Measurements from ENCODE around the gene NSL1.

Gene NSL1

DNA sequence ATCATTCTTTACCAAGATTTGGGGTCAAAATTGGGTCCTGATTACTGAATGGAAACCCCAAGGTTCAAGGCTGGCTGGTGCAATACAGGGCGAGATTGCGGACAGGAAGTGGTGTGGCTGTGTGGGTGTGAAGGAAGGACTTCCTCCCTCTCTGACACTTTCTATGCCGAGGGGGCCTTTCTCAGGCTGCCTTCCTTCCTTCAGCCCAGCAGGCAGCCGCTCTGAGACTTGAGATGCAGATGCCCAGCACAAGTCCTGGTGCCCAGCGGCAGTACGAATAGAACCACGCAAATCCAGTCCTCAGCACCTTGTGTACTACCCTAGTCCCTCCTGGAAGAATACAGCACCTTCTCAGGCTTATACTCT, 108.2 kb downstream of the NSL1 start:
- no peak for DNase-seq

- no peak for DNase-seq
Measured at GRCh38 chr1:212680680-212681389, 110.7 kb downstream of the NSL1 start.

GRCh38 chr1:212678456-212679410, 112.8 kb downstream of the NSL1 start:
- DNase-seq: no peak

DNA sequence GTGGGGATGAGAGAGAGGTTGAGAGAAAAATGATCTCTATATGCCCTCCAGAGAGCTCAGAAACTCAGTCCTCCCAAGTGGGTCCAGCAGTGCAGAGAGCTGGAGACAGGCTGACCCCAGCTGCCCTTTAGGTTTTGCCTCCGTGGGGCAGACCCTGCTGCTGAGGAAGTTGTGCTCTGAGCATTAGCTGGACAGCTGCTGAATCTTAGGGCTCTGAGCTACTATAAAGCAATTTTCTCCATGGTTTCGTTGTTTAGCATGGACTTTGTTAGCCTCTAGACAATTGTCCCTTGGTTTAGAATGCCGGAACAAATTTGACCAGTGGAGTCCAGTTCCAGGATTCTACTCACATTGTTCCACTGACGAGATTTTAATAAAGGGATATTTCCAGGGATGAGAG, 114.0 kb downstream of the NSL1 start:
- DNase-seq: no peak

- no peak for DNase-seq
Measured at GRCh38 chr1:212677136-212677535, 114.4 kb downstream of the NSL1 start.
